CD14-positive monocyte (primary cell): ENCODE measurements around the gene PNMA8C. TPM values are rescaled to one million over a fixed set of nuclear protein-coding genes. Genes with fewer than 3 reads are reported as not detected.
A peak's percentile ranks its signal among the peaks of the same experiment; 100 is the strongest.

Experiments used
- DNase-seq, 3 donors: peaks; one replicate each; pipeline ENCODE4 v3.0.0-alpha.2; 2011 to 2022
- H2AFZ ChIP-seq: 2 replicates; pipeline ENCODE4 v1.6.0; 2012; ENCODE audit warnings: mild to moderate bottlenecking, low read depth, low read length, inconsistent platforms; ENCODE audit not compliant: insufficient read depth, poor library complexity, severe bottlenecking
- H3K27ac ChIP-seq, 2 donors: 1 replicate in 1 of 2; 2 replicates in 1 of 2; pipeline ENCODE4 v1.5.1; 2012 to 2013; ENCODE audit warnings: low read length in 2 of 2, control low read depth in 1 of 2, inconsistent platforms in 1 of 2, low read depth in 1 of 2, mild to moderate bottlenecking in 1 of 2
- H3K27me3 ChIP-seq, 2 donors: one replicate each; pipeline versions ENCODE4 v1.6.0 to v1.6.1; 2011 to 2013; ENCODE audit warnings: low read length in 2 of 2; ENCODE audit not compliant: control insufficient read depth in 2 of 2, insufficient read depth in 2 of 2
- H3K36me3 ChIP-seq, 2 donors: replicated peaks in 1 of 2; 1 replicate in 1 of 2; 2 replicates in 1 of 2; pipeline versions ENCODE4 v1.5.1 to v1.6.1; 2012 to 2013; ENCODE audit warnings: low read length in 2 of 2, control low read depth in 1 of 2, inconsistent platforms in 1 of 2, mild to moderate bottlenecking in 1 of 2; ENCODE audit not compliant: insufficient read depth in 2 of 2, control insufficient read depth in 1 of 2
- H3K4me1 ChIP-seq, 2 donors: 1 replicate in 1 of 2; 2 replicates in 1 of 2; pipeline versions ENCODE4 v1.5.1 to v1.6.1; 2012 to 2013; ENCODE audit warnings: low read length in 2 of 2, control low read depth in 1 of 2, inconsistent platforms in 1 of 2, mild to moderate bottlenecking in 1 of 2, moderate library complexity in 1 of 2; ENCODE audit not compliant: insufficient read depth in 2 of 2, control insufficient read depth in 1 of 2
- H3K4me2 ChIP-seq: replicated peaks from 2 replicates; pipeline ENCODE3; 2012; ENCODE audit warnings: low read length, moderate library complexity, mild to moderate bottlenecking; ENCODE audit not compliant: poor library complexity, severe bottlenecking; ENCODE audit errors: extremely low read depth
- H3K4me3 ChIP-seq, 3 experiments: fragments of 200-600 bp in 1 of 3; sonication (generic) in 1 of 3; replicated peaks in 1 of 3; 1 replicate in 2 of 3; 2 replicates in 1 of 3; pipeline ENCODE4 v1.5.1; 2011 to 2013; ENCODE audit warnings: low read length in 3 of 3, mild to moderate bottlenecking in 3 of 3, control low read depth in 2 of 3, low read depth in 2 of 3, inconsistent platforms in 1 of 3, moderate library complexity in 1 of 3
- H3K79me2 ChIP-seq: 2 replicates; pipeline ENCODE4 v1.6.0; 2012; ENCODE audit warnings: mild to moderate bottlenecking, control low read depth, inconsistent platforms, low read length, moderate library complexity; ENCODE audit not compliant: insufficient read depth
- H3K9ac ChIP-seq: 2 replicates; pipeline ENCODE4 v1.6.0; 2017; ENCODE audit warnings: low read length, mild to moderate bottlenecking; ENCODE audit not compliant: insufficient read depth, poor library complexity, severe bottlenecking
- H3K9me3 ChIP-seq, 2 donors: replicated peaks in 1 of 2; 1 replicate in 1 of 2; 2 replicates in 1 of 2; pipeline versions ENCODE4 v1.5.1 to v1.6.1; 2012 to 2013; ENCODE audit warnings: low read length in 2 of 2, control low read depth in 1 of 2; ENCODE audit not compliant: control insufficient read depth in 1 of 2, insufficient read depth in 1 of 2
- H4K20me1 ChIP-seq: 2 replicates; pipeline ENCODE4 v1.6.0; 2012; ENCODE audit warnings: mild to moderate bottlenecking, low read length, control low read depth, moderate library complexity; ENCODE audit not compliant: insufficient read depth
- H3K27ac Mint-ChIP-seq, 7 donors: one replicate each; pipeline ENCODE4 v1.8.0; 2020; ENCODE audit warnings: mild to moderate bottlenecking in 7 of 7, mixed read lengths in 7 of 7, moderate library complexity in 6 of 7, inconsistent platforms in 2 of 7
- H3K27me3 Mint-ChIP-seq, 3 donors: one replicate each; pipeline ENCODE4 v1.8.0; 2021 to 2022; ENCODE audit warnings: low read depth in 3 of 3, mild to moderate bottlenecking in 3 of 3, mixed read lengths in 3 of 3, moderate library complexity in 3 of 3, inconsistent platforms in 1 of 3
- H3K36me3 Mint-ChIP-seq, 2 donors: one replicate each; pipeline ENCODE4 v1.8.0; 2020; ENCODE audit warnings: mixed read lengths in 2 of 2, inconsistent platforms in 1 of 2, mild to moderate bottlenecking in 1 of 2
- H3K4me1 Mint-ChIP-seq: one replicate; pipeline ENCODE4 v1.8.0; 2020; ENCODE audit warnings: mild to moderate bottlenecking, mixed read lengths
- H3K4me3 Mint-ChIP-seq, 2 donors: one replicate each; pipeline ENCODE4 v1.8.0; 2020; ENCODE audit warnings: mild to moderate bottlenecking in 2 of 2, mixed read lengths in 2 of 2, moderate library complexity in 1 of 2
- H3K9me3 Mint-ChIP-seq, 7 donors: one replicate each; pipeline ENCODE4 v1.8.0; 2020 to 2022; ENCODE audit warnings: mixed read lengths in 7 of 7, mild to moderate bottlenecking in 6 of 7, moderate library complexity in 6 of 7, inconsistent platforms in 2 of 7
- CTCF ChIP-seq: fragments of 200-600 bp; IDR thresholded peaks from one replicate; pipeline ENCODE4 v1.8.0; 2022; ENCODE audit warnings: antibody characterized with exemption, mild to moderate bottlenecking
- WGBS: methylation state at CpG from one replicate; pipeline ENCODE4 v1.1.5; 2013; ENCODE audit warnings: missing lambda C conversion rate; ENCODE audit not compliant: insufficient coverage; 5-methylcytosine and 5-hydroxymethylcytosine counted together
- intact Hi-C, 2 donors: fragments of 100-400 bp; cut with micrococcal nuclease; formaldehyde crosslinking; loops; one replicate each; pipeline versions ENCODE4 v1.15.0 to v1.15.1; 2023
- polyA plus RNA-seq, 3 donors: library from polyadenylated mRNA; depleted of rRNA in 1 of 3; unstranded in 2 of 3; stranded (reverse) in 1 of 3; fragments of 300-500 nt in 2 of 3; fragments of >200 nt in 1 of 3; fragmentation: Illumina TruSeq in 2 of 3; gene quantifications; 1 replicate in 2 of 3; 2 replicates in 1 of 3; pipeline ENCODE4 v1.2.3, GENCODE V29; 2012 to 2021

Gene PNMA8C
- polyA plus RNA-seq, 3 donors, result not detected

- H3K36me3 Mint-ChIP-seq, result peaks cover 3% of the 10 kb centered on the region in 2 donors
- no peaks in the 10 kb centered on the region for H4K20me1 ChIP-seq
- H3K27ac Mint-ChIP-seq, result no peak overlapping the region
- no peaks in the 10 kb centered on the region for H3K36me3 ChIP-seq
- no CpG with 5 or more reads among the region's 3 CpGs for WGBS
- peaks cover 86 to 94% (median 90%) of the 10 kb centered on the region in 3 donors for H3K27me3 Mint-ChIP-seq
- H3K27me3 ChIP-seq, result peaks cover 9 to 82% of the 10 kb centered on the region in 2 donors
- H3K9ac ChIP-seq, result no peak overlapping the region
- H3K9me3 ChIP-seq, result peaks cover 0 to 4% of the 10 kb centered on the region in 2 donors
- H2AFZ ChIP-seq, result no peak overlapping the region
- peaks cover 11% of the 10 kb centered on the region for H3K4me1 Mint-ChIP-seq
- no peak for TF ChIP-seq CTCF
- H3K4me2 ChIP-seq, result no peak overlapping the region
- no peak overlapping the region for H3K4me3 ChIP-seq
- peaks cover 8% of the 10 kb centered on the region in 2 donors for H3K4me1 ChIP-seq
- no peak for DNase-seq
- intact Hi-C loops, result loop anchor here (10.0 kb wide), 1 partner anchor 266 kb away; no protein-coding TSS in a partner anchor
- no peaks in the 10 kb centered on the region for H3K79me2 ChIP-seq
- no peak overlapping the region for H3K4me3 Mint-ChIP-seq
- peaks cover 0 to 11% (median 8%) of the 10 kb centered on the region in 7 donors for H3K9me3 Mint-ChIP-seq
- no peak overlapping the region for H3K27ac ChIP-seq
Measured at GRCh38 chr19:46409191-46409590, 19.5 kb downstream of the PNMA8C start.

- H3K4me2 ChIP-seq, result no peak overlapping the region
Measured at GRCh38 chr19:46408664-46409039, 20.1 kb downstream of the PNMA8C start.

More at GRCh38 chr19:46408664-46409039, 20.1 kb downstream of the PNMA8C start:
- H3K9me3 Mint-ChIP-seq, result peaks cover 0 to 12% (median 7%) of the 10 kb centered on the region in 7 donors
- Histone ChIP-seq H3K9ac (no peak overlapping the region), H4K20me1 (no peaks in the 10 kb centered on the region), H3K27me3 (peaks cover 9 to 82% of the 10 kb centered on the region in 2 donors), H3K4me1 (peaks cover 13 to 14% of the 10 kb centered on the region in 2 donors), H3K9me3 (peaks cover 0 to 4% of the 10 kb centered on the region in 2 donors), H3K4me3 (no peak overlapping the region), H3K79me2 (no peaks in the 10 kb centered on the region), H3K27ac (no peak overlapping the region), H2AFZ (no peak overlapping the region), H3K36me3 (no peaks in the 10 kb centered on the region)
- H3K27me3 Mint-ChIP-seq, result peaks cover 86 to 94% (median 90%) of the 10 kb centered on the region in 3 donors
- peaks cover 17% of the 10 kb centered on the region for H3K4me1 Mint-ChIP-seq
- intact Hi-C loops, result loop anchor here (10.0 kb wide), 1 partner anchor 266 kb away; no protein-coding TSS in a partner anchor
- H3K27ac Mint-ChIP-seq, result peak overlapping the region in 1 of 7 donors; percentile 1
- no peak for TF ChIP-seq CTCF
- DNase-seq, result no peak
- peak overlapping the region in 1 of 2 donors; percentile 71 for H3K4me3 Mint-ChIP-seq
- 17% methylated on average over 8 of the region's 11 CpGs for WGBS
- peaks cover 3% of the 10 kb centered on the region in 2 donors for H3K36me3 Mint-ChIP-seq
